Gastroesophageal sphincter (tissue), 4 donors: ENCODE measurements around the gene NAB1. TPM values are rescaled to one million over a fixed set of nuclear protein-coding genes. Genes with fewer than 3 reads are reported as not detected.

ENCODE experiments used
- ATAC-seq: fragments of 150-250 bp; one replicate; pipeline ENCODE4 v1.9.1; 2016; ENCODE audit warnings: mild to moderate bottlenecking, moderate library complexity
- H3K27ac ChIP-seq, 4 donors: fragments of 200-600 bp; sonication (generic) in 3 of 4; 1 replicate in 3 of 4; 2 replicates in 1 of 4; pipeline ENCODE4 v1.5.1; 2016 to 2019
- H3K27me3 ChIP-seq: fragments of 200-600 bp; sonication (generic); one replicate; pipeline ENCODE4 v1.5.1; 2019
- H3K36me3 ChIP-seq, 2 donors: fragments of 200-600 bp; sonication (generic); one replicate each; pipeline ENCODE4 v1.5.1; 2019; ENCODE audit warnings: control low read depth in 1 of 2
- H3K4me1 ChIP-seq, 3 donors: fragments of 200-600 bp; sonication (generic); 1 replicate in 2 of 3; 2 replicates in 1 of 3; pipeline ENCODE4 v1.5.1; 2016 to 2019; ENCODE audit warnings: control low read depth in 2 of 3
- H3K4me3 ChIP-seq, 2 donors: fragments of 200-600 bp; sonication (generic); one replicate each; pipeline ENCODE4 v1.5.1; 2019; ENCODE audit warnings: mild to moderate bottlenecking in 1 of 2, moderate library complexity in 1 of 2
- H3K9me3 ChIP-seq, 3 donors: fragments of 200-600 bp; sonication (generic); one replicate each; pipeline ENCODE4 v1.5.1; 2017 to 2019; ENCODE audit warnings: control low read depth in 2 of 3
- EP300 ChIP-seq: sonication (generic); formaldehyde crosslinking; IDR thresholded peaks from one replicate; pipeline ENCODE4 v1.6.1; 2017; ENCODE audit warnings: antibody characterized with exemption, mild to moderate bottlenecking
- POLR2A ChIP-seq, 2 donors: fragments of 450-650 bp; IDR thresholded peaks; one replicate each; pipeline ENCODE4 v1.6.1; 2017; ENCODE audit warnings: antibody characterized with exemption in 2 of 2, mild to moderate bottlenecking in 2 of 2, moderate library complexity in 1 of 2
- POLR2AphosphoS5 ChIP-seq: sonication (generic); formaldehyde crosslinking; IDR thresholded peaks from one replicate; pipeline ENCODE4 v1.6.1; 2017; ENCODE audit warnings: antibody characterized with exemption
- WGBS, 2 donors: methylation state at CpG; one replicate each; pipeline ENCODE4 v1.1.5; 2018; ENCODE audit warnings: low coverage in 1 of 2; 5-methylcytosine and 5-hydroxymethylcytosine counted together
- total RNA-seq, 4 donors: library from RNA; depleted of rRNA; stranded (reverse); fragments of >200 nt; gene quantifications; one replicate each; pipeline ENCODE4 v1.1.0, GENCODE V29; 2016
- TF ChIP-seq, protein P1 (sequence below), 4 experiments: fragments of 200-600 bp in 2 of 4; fragments of 450-650 bp in 2 of 4; sonication (generic) in 1 of 4; IDR thresholded peaks; one replicate each; pipeline ENCODE4 v1.5.1; 2017 to 2019; ENCODE audit warnings: antibody characterized with exemption in 4 of 4, mild to moderate bottlenecking in 2 of 4, moderate library complexity in 2 of 4

The NAB1 gene
- total RNA-seq, 4 donors from 2014 or later: 50.9 to 98.5 (median 73.8) TPM

- no peaks in the 10 kb centered on the region for H3K36me3 ChIP-seq
- no peak for ATAC-seq
- no peaks in the 10 kb centered on the region for H3K27me3 ChIP-seq
- no peaks in the 10 kb centered on the region for H3K9me3 ChIP-seq
- TF ChIP-seq EP300 (no peak), POLR2AphosphoS5 (no peak), POLR2A (IDR thresholded peaks at IDR 0.05) (no peak)
- TF ChIP-seq, protein P1, sequence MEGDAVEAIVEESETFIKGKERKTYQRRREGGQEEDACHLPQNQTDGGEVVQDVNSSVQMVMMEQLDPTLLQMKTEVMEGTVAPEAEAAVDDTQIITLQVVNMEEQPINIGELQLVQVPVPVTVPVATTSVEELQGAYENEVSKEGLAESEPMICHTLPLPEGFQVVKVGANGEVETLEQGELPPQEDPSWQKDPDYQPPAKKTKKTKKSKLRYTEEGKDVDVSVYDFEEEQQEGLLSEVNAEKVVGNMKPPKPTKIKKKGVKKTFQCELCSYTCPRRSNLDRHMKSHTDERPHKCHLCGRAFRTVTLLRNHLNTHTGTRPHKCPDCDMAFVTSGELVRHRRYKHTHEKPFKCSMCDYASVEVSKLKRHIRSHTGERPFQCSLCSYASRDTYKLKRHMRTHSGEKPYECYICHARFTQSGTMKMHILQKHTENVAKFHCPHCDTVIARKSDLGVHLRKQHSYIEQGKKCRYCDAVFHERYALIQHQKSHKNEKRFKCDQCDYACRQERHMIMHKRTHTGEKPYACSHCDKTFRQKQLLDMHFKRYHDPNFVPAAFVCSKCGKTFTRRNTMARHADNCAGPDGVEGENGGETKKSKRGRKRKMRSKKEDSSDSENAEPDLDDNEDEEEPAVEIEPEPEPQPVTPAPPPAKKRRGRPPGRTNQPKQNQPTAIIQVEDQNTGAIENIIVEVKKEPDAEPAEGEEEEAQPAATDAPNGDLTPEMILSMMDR (IDR thresholded peaks at IDR 0.05): no peak
- H3K27ac ChIP-seq: peak overlapping the region in 1 of 4 donors; percentile 9
- H3K4me3 ChIP-seq: no peak overlapping the region
- peaks cover 0 to 34% (median 0%) of the 10 kb centered on the region in 3 donors for H3K4me1 ChIP-seq
Measured at GRCh38 chr2:190625691-190626090, 23.2 kb upstream of the NAB1 start.

- Histone ChIP-seq H3K4me3 (no peak overlapping the region), H3K27me3 (no peaks in the 10 kb centered on the region), H3K27ac (peak overlapping the region; percentile 5 to 87 (median 75)), H3K4me1 (peaks cover 0 to 34% (median 0%) of the 10 kb centered on the region in 3 donors), H3K36me3 (no peaks in the 10 kb centered on the region), H3K9me3 (no peaks in the 10 kb centered on the region)
- TF ChIP-seq POLR2AphosphoS5 (no peak), POLR2A (IDR thresholded peaks at IDR 0.05) (no peak), EP300 (no peak)
- TF ChIP-seq, protein P1 (IDR thresholded peaks at IDR 0.05): no peak
- WGBS, 2 donors: 35 to 58% methylated on average over 4 to 7 of the region's 7 CpGs
- no peak for ATAC-seq
Measured at GRCh38 chr2:190626641-190627210, 22.2 kb upstream of the NAB1 start.

- WGBS, 2 donors: 0 to 4% methylated on average over 4 to 18 of the region's 23 CpGs
- H3K4me3 ChIP-seq: peak overlapping the region; percentile 55 to 60
- H3K27ac ChIP-seq: peak overlapping the region; percentile 64 to 87 (median 84)
Measured at GRCh38 chr2:190627448-190628412, 21.2 kb upstream of the NAB1 start.

DNA sequence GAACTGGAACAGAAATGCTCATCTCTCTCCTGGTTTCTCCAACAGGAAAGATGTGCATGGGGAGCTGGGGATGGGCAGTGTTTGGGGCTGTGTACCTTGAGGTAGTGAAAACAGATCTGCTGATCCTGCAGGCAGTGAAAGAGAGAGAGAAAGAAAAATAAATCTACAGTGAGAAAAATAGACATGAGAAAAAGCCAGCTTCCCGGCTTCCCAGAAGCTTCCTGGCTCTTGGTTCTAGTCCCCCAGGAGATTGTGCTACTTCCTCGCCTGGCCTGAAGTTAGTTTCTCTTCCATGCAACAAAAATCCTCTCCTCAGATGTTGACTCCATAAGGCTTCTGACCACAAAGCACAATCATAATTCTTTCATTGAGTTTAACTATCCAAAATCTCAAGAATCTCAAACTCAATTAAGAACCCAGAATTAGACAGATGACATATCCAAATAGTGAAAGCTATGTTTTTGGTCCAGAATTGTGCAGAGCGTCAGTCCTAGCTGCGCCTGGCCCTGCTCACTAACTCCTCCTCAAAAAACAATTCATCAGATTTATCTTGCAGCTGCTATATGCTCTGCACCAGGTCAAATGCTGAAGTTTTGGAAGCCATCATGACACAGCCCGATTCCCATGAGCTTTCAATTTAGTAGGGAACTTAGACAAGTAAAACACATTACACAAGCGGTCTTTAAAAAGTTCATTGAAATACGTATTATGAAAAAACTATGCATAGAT, 20.1 kb upstream of the NAB1 start:
- no peak for ATAC-seq
- no peaks in the 10 kb centered on the region for H3K27me3 ChIP-seq
- no peaks in the 10 kb centered on the region for H3K36me3 ChIP-seq
- H3K4me3 ChIP-seq: peak overlapping the region; percentile 28 to 55
- 20 to 28% methylated on average over 5 to 7 of the region's 7 CpGs for WGBS, 2 donors
- no peaks in the 10 kb centered on the region for H3K9me3 ChIP-seq
- TF ChIP-seq POLR2AphosphoS5 (no peak), POLR2A (IDR thresholded peaks at IDR 0.05) (no peak), EP300 (no peak)
- TF ChIP-seq, protein P1 (IDR thresholded peaks at IDR 0.05): no peak
- H3K27ac ChIP-seq: peak overlapping the region; percentile 64 to 87 (median 84)
- H3K4me1 ChIP-seq: peaks cover 0 to 34% (median 0%) of the 10 kb centered on the region in 3 donors

More at GRCh38 chr2:190627448-190628412, 21.2 kb upstream of the NAB1 start:
- Histone ChIP-seq H3K27me3 (no peaks in the 10 kb centered on the region), H3K36me3 (no peaks in the 10 kb centered on the region), H3K4me1 (peaks cover 0 to 34% (median 0%) of the 10 kb centered on the region in 3 donors), H3K9me3 (no peaks in the 10 kb centered on the region)
- no peak for TF ChIP-seq EP300
- TF ChIP-seq, protein P1 (IDR thresholded peaks at IDR 0.05): no peak
- TF ChIP-seq POLR2A (IDR thresholded peaks at IDR 0.05): no peak
- TF ChIP-seq POLR2AphosphoS5: no peak
- ATAC-seq: peak; percentile 72
